ENCODE results near the gene DCHS1. TPM values are rescaled to one million over a fixed set of nuclear protein-coding genes. Genes with fewer than 3 reads are reported as not detected.

Gene DCHS1
- total and polyA plus RNA-seq, 10 of the 15 experiments (the other 5 are each of a cell fraction or from before 2014, with no cell fraction given) = 0.02 to 0.64 (median 0.18) TPM; not detected in 1

GRCh38 chr11:6619004-6619745 is 36.4 kb downstream of the DCHS1 start, which contains the start of gene TPP1 (continued):
- TF ChIP-seq CUX1 (IDR thresholded peaks at IDR 0.05; ENCODE audit: insufficient replicate concordance, low read depth, low read length) (no peak), SP1 (IDR thresholded peaks at IDR 0.05; ENCODE audit: low read depth, low read length) (peak; percentile 77), ZBTB33 (IDR thresholded peaks at IDR 0.05) (no peak), EZH2 (IDR thresholded peaks at IDR 0.05; ENCODE audit: borderline replicate concordance, control insufficient read depth, low read depth, low read length) (no peak), NKRF (conservative IDR thresholded peaks at IDR 0.05) (peak; percentile 89), TCF12 (IDR thresholded peaks at IDR 0.05; ENCODE audit: low read depth, low read length) (peak; percentile 40; the same call in 1 of the 2 replicates), CHD2 (IDR thresholded peaks at IDR 0.05; ENCODE audit: borderline replicate concordance, low read depth, low read length) (peak; percentile 34; the same call in 1 of the 2 replicates), DPF2 (IDR thresholded peaks at IDR 0.05) (peak; percentile 42; the same call in 1 of the 2 replicates), NRF1 (conservative IDR thresholded peaks at IDR 0.05; ENCODE audit: low read depth, low read length) (no peak), JUND (IDR thresholded peaks at IDR 0.05; ENCODE audit: low read depth, low read length) (0 out of 2 replicates have a peak, but pooled peaks have one; percentile 25), CREM (IDR thresholded peaks at IDR 0.05; ENCODE audit: low read depth) (peak; percentile 98), NFIC (IDR thresholded peaks at IDR 0.05; ENCODE audit: low read depth, low read length) (peak; percentile 41; the same call in 1 of the 2 replicates), TBL1XR1 (IDR thresholded peaks at IDR 0.05; ENCODE audit: low read depth, low read length) (peak; percentile 64; the same call in 1 of the 2 replicates), ELK1 (IDR thresholded peaks at IDR 0.05; ENCODE audit: low read depth, low read length) (peak; percentile 66; the same call in 1 of the 2 replicates), RAD51 (IDR thresholded peaks at IDR 0.05) (peak; percentile 100), BACH1 (IDR thresholded peaks at IDR 0.05; ENCODE audit: borderline replicate concordance) (0 out of 2 replicates have a peak, but pooled peaks have one; percentile 33), GABPA (IDR thresholded peaks at IDR 0.05; ENCODE audit: low read depth) (no peak)

Measured in GM12878 (cell line).